Neural cell (in vitro differentiated cells): ENCODE results near the gene EVA1B.

Experiments
- EZH2 ChIP-seq: fragments of 200-600, 300-800 bp; shearing (Covaris generic), sonication (generic); IDR thresholded peaks from 2 replicates; pipeline ENCODE4 v1.6.1; 2014; ENCODE audit warnings: antibody characterized with exemption, low read length, borderline replicate concordance, mild to moderate bottlenecking; ENCODE audit not compliant: insufficient read depth, poor library complexity, severe bottlenecking
- MXI1 ChIP-seq: fragments of 450-650 bp; conservative IDR thresholded peaks from 2 replicates; pipeline ENCODE4 v1.6.1; 2014; ENCODE audit warnings: antibody characterized with exemption, mild to moderate bottlenecking; ENCODE audit not compliant: poor library complexity, severe bottlenecking

- TF ChIP-seq MXI1 (no peak), EZH2 (no peak)
Measured at GRCh38 chr1:36320767-36321118, 2.7 kb downstream of the EVA1B start.
